ENCODE data around the gene CAPN9.

DNA sequence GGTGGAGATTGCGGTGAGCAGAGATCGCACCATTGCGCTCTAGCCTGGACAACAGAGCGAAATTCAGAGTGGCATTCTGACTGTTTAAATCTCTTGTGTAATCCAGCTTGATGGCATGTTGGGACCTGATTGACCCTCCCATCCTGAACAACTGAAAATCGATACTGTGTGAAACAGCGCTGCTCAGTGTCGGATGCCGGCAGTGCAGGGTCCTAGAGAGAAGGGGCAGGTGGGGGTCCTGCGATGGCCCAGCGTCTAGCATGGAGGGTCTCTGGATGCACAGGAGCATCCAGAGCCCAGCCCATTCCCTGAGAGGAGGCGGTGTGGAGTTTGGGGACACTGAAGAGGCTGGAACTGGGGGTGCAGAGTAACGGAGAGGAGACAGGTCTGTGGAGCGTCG lies 49.1 kb upstream of the CAPN9 start:
- TF ChIP-seq POLR2A (IDR thresholded peaks at IDR 0.05) (no peak), POLR2AphosphoS5 (IDR thresholded peaks at IDR 0.05) (no peak)
- TF ChIP-seq, protein P1, sequence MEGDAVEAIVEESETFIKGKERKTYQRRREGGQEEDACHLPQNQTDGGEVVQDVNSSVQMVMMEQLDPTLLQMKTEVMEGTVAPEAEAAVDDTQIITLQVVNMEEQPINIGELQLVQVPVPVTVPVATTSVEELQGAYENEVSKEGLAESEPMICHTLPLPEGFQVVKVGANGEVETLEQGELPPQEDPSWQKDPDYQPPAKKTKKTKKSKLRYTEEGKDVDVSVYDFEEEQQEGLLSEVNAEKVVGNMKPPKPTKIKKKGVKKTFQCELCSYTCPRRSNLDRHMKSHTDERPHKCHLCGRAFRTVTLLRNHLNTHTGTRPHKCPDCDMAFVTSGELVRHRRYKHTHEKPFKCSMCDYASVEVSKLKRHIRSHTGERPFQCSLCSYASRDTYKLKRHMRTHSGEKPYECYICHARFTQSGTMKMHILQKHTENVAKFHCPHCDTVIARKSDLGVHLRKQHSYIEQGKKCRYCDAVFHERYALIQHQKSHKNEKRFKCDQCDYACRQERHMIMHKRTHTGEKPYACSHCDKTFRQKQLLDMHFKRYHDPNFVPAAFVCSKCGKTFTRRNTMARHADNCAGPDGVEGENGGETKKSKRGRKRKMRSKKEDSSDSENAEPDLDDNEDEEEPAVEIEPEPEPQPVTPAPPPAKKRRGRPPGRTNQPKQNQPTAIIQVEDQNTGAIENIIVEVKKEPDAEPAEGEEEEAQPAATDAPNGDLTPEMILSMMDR (IDR thresholded peaks at IDR 0.05): no peak
